GM19467 (cell line): ENCODE measurements around the gene ARID1B.
A peak's percentile ranks its signal among the peaks of the same experiment; 100 is the strongest.

Source experiments
- ATAC-seq: cut with Tn5 transposase; IDR thresholded peaks from one replicate; pipeline ENCODE4 v1.9.1; 2021; ENCODE audit warnings: mild to moderate bottlenecking, moderate library complexity; ENCODE audit not compliant: unreplicated experiment

The ARID1B gene

DNA sequence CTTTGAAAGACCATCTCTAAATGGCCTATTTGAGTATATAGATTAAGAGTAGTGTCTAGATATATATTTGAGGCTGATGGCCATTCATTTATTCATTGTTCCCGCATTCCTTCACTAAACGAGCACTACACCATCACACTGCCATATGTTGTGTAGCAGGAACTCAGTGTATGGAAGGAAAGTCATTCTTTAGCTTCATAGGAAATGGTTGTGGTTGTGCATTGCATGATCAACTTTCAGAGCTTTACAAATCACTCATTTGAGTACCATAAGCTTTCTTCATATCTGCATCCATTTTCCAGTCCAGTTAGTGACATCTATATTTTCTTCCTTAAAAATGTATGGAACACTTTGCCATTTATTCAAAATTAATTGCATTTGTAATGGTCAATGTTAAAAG is 97.9 kb downstream of the ARID1B start:
- ATAC-seq, result no peak

- no peak for ATAC-seq
Observed at GRCh38 chr6:156876302-156876701, 99.1 kb downstream of the ARID1B start.

- ATAC-seq, result no peak
Observed at GRCh38 chr6:156877126-156877863, 100.1 kb downstream of the ARID1B start.

- no peak for ATAC-seq
Observed at GRCh38 chr6:156878681-156879080, 101.5 kb downstream of the ARID1B start.

- no peak for ATAC-seq
Observed at GRCh38 chr6:156879186-156879585, 102.0 kb downstream of the ARID1B start.

GRCh38 chr6:156879591-156879990 is 102.4 kb downstream of the ARID1B start:
- no peak for ATAC-seq

DNA sequence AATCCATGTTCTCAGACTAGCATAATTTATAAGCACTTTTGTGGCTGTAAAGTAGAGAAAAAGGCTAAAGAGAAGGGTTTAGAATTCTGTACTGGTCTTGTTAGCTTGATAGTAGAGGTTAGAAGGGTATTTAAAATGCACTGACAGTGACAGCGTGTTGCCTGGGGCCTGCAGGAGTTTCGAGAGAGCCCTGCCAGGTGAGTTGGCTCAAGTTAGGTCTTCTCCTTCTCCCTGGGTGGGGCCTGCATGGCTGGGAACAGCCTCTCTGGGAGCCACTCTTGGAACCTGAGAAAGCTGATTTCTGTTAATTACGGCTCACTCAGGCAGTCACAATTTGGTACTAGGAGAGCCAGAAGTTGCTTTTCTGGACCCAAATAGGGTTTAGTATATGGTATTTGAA is 103.7 kb downstream of the ARID1B start:
- no peak for ATAC-seq

DNA sequence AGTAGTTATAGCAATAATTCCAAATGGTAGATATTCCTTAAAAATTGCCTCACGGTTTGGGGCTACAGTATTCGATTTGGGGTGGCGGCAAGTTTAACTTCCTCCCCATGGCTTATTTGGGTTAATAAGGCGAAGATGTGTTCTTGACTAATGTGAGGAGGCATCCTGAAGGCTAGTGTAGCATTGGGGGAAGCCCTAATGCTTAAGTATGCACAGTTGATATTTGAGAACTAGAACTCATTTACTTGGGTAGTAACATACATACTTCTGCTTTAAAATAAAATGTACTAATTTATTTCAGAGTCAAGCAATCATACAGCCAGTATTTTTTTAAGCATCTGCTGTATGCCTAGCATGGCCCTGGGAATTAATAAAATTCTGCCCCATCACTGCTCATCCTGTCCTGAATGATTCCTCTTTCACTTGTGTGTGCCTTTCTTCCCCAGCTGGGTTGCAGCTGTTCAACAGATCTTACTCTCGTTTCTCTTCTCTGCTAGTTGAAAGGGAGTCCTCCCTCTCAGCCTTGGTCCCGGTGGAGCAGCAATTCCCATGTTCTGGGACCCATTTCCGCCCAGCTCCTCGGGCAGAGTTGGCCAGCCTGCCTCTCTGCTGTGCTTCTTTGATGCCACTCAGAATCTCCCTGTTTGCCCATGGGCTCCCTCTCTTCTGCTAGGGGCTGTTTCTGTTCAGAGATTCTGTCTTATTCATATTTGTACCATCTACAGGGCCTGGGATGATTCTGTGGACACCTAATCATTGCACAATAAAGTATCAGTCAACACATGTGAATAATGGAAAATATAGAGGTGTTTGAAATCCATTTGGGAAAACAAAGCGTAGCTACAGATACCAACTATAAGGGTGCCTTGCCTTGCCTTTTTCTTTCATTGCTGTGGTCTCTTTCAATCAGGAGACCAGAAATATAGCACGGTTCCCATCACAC is 104.8 kb downstream of the ARID1B start:
- ATAC-seq, result no peak

DNA sequence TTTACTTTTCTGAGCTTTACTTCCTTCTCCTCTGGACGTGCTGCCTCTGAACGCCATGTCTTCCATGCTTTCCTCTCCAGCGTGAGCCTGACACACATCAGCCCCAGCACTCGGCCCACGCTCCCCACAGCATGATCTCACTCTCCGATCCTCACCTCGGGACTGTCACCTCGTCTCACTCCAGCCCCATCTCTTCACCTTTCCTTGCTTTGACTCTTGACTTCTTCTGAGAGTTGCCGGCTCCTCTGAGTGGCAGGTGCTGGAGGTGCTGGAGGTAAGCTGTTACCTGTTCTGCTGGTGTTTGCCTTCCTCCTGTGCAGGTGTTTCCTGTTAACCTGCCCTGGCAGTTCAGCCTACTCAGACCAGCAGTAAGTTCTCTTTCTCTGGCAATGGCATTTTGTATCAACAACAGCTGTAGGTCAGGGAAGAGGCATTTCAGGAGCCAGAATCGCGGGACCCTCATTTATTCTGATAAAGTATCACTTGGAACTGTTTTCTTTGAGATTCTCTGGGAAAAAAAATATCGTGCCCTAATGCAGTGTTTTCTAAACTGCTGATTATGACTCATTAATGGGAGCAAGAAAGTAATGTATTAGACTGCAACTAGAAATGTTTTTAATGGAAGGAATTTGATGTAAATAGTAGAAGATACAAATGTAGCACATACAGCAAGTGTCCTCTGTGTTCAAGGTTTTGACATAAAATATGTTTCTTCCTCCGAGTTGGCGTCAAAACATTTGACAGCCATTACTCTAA is 106.5 kb downstream of the ARID1B start:
- ATAC-seq, result no peak

- ATAC-seq, result no peak
Observed at GRCh38 chr6:156884306-156884705, 107.1 kb downstream of the ARID1B start.

DNA sequence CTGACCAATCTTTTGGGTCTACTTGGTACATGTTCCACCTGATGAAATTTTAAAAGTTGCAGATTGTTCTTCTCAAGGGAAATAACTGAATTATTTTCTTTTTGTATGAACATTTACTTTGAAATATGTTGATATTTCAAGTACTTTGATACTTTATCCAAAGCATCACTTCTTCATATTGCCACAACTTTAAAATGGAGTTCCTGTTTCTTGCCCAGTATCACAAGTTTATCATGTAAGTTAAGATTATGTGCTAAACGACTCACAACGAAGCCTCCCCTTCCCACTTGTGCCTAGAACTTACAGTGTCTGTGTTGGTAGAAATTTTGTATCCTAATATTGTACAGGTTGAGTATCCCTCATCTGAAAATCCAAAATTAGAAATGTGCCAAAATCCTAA is 108.4 kb downstream of the ARID1B start:
- ATAC-seq, result no peak

- peak; percentile 90 for ATAC-seq
Observed at GRCh38 chr6:156886409-156886808, 109.2 kb downstream of the ARID1B start.

DNA sequence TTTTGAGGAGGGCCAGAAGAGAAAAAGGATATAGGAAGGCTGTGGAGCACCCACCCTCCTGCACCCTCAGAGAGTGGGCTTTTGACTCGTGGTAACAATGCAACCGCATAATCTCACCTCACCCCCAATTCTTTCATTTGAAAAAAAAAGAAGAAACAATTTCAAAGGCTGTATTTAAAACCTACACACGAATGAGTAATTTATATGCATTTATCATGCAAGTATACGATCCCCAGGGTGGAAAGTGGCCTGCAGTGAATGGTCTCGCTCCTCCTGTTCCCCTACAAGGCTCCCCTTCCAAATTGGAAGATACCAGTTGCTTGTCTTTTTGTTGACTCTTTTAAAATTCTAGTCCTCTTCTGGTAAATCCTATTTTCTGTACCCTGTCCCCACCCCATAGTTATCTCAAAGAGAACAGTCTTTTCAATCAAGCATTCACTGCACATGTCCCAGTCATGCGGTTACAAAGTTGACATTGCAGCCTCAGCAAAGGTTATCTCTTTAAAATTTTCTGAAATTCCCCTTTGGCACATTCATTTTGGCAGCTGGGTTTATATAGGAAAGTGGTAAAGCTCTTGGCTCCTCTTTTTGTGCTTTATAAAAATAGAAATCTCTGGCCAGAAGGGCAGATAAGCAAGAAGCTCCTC is 110.6 kb downstream of the ARID1B start:
- ATAC-seq, result no peak

DNA sequence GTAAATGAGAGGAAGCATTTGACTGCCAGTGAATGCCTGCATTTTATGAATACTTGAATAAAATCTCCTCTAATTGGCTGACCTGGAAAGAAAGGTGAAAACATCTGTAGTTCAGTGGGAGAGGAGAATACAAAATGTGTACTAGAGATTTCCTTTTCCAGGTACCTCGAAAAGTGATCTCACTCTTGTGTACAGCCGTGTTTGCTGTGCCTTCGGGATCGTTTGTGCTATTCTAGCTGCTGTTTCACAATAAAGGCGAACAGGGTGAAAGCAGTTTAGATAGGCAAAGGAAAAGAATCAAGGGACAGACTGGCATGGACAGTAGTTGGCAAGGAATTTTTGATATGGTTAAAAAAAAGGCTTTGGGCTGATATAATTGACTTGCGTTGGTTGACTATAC is 112.3 kb downstream of the ARID1B start:
- no peak for ATAC-seq

DNA sequence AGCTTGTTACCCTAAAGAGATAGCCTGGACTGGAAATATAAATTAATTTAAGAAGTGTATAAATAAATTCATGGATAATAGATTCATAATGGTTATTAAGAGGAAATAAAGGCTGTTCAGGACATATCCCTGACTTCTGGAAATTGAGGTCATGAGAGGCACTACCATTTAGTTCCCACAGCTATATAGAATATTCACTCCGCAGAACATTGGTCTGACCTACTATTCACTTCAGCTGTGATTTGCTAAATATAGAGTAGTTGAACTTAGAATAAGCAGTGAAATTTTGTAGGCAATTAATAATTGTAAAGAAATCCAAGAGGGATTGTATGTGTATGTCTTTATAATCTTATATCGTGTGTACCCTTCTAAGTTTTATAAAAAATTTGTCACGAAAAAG is 112.8 kb downstream of the ARID1B start:
- no peak for ATAC-seq

DNA sequence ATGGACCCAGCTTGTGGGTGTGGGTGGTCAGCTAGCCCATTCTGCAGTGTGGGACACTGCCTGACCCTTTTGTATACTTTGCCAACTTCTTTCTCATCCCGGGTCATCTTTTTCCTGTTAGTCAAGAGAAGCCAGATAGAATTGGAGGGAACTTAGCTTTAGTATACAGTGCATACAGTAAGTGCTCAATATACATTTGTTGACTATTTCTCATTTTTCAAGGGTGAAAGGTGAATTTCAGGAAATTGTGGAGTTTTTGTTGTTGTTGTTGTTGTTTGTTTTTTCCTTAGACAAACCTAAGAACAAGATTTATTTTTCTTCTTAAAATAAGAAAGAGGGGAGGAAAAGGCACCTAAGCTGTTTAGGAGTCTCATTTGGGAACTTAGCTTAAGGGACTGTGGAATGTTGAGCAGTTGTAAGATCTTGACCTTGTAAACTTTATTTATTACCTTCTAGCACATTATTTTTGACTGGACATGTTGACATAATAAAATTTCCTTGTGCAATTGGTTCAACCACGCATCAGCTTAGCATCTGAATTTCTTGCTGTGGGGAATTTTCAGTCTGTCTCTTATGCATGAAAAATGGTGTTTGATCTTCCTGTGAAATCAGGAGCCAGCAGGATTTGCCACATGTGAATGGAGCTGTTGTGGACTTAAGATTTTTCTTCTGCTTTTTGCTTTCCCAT is 113.6 kb downstream of the ARID1B start:
- ATAC-seq, result no peak

- no peak for ATAC-seq
Observed at GRCh38 chr6:156897907-156898531, 120.8 kb downstream of the ARID1B start.

- ATAC-seq, result no peak
Observed at GRCh38 chr6:156899071-156899470, 121.9 kb downstream of the ARID1B start.

DNA sequence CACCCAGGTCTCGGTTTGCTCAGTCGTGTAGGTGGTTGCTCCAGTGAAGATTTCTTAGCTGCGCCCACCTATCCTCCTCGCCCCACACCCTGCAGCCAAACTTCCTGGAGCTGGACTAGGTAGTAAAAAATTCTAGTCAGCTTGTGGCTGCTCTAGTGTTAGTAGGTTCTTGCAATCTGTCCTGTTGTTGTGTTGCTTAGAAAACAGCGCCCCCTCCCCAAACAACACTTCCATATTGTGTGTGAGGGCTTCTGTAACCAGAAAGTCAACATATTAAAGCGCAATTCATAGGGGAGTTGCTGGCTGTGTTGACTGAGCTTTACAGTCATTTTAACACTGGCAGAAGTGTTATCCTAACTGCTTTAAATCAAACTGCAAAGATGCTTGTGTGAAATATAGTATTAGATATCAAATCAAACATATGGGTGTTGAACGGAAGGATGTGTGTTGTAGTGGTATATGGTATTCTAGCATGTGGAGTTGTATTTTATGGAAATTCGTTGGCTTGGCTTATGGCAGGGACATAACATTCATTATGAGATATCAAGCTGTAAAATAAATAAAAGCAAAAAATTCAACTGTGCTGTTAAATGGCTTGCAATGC is 122.5 kb downstream of the ARID1B start:
- ATAC-seq, result no peak
